Measurements from ENCODE around the gene AANAT.
A peak's percentile ranks its signal among the peaks of the same experiment; 100 is the strongest.
"Not testable (repeated sequence)": the region's sequence is repeated elsewhere in the genome, so short reads cannot be mapped to it uniquely, and the experiment has no call there.

The AANAT gene

DNA sequence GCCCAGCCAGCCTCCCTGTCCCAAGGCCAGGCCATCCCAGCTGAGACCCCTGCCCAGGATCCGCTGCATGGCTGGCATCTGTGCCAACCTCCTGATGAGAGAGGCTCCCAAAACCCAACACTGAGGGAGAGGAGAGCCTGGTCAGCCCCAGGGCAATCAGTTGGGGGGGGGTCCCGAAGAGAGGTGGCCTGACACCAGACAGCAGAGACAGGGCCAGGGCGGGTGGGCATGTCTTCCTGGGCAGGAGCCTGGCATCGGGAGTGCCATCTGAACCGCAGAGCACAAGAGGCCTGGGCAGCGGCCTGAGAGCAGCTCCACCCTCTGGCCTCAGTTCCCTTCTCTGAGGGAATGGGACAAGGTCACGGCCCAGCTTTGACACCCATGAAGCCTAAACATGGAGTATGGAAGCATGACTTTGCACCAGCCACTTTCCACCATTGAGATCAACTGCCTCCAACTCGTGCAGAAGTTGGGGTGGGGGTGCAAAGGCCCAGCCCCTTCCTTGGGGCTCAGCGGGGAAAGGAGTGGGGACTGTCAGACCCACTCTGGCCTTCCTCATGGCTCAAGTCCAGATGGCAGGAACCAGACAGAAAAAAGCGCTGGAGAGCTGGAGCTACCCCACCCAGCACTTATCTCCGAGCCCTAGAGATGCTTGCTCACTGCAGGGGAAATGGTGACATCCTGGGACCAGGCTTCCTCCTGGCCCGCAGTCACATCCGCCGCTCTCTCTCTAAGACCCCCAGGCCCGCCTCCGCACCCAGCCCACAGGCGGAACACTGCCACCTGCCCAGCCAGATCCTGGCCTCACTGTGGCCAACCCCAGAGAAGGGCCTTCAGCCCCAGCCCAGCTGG, 24.1 kb downstream of the AANAT start:
- no peak for DNase-seq

DNA sequence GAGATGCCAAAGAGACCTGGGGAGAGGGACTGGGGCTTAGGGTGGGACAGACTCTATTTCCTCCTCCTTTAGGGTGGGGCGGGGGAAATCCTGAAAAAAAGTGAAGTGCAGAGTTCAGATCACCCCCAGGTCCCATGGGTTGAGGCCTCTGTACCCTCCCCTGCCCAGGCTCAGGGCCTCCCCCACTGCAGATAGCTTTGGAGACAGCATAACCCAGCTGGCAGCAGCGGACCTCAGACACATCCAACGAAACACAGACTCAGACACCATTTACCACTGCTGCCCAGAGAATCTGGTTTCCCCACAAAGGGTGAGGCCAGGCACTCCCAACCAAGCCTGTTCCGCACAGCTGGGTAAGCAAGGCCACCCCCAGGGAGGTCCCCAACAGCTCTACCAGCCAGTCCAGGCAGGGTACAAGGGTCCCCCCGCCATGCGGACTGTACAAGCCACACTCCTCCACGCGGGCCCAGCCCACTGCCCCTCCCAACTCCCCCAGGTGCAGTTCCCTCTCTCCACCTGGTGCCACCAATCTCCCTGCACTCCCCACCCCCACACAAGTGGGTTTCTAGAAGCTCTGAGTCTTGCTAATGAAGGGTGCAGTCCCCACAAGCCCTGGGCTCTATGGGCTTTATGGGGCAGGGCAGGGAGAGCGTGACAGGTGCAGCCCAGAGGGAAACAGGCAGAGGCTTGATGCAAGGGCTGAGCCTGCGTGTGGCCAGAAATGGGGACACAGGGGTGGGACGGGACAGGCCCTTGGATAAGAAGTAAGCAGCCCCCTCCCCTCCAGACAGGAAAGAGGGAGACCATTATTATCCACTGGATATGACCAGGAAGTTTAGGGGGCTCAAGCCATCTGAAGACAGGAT, 25.0 kb downstream of the AANAT start:
- DNase-seq: no peak

DNA sequence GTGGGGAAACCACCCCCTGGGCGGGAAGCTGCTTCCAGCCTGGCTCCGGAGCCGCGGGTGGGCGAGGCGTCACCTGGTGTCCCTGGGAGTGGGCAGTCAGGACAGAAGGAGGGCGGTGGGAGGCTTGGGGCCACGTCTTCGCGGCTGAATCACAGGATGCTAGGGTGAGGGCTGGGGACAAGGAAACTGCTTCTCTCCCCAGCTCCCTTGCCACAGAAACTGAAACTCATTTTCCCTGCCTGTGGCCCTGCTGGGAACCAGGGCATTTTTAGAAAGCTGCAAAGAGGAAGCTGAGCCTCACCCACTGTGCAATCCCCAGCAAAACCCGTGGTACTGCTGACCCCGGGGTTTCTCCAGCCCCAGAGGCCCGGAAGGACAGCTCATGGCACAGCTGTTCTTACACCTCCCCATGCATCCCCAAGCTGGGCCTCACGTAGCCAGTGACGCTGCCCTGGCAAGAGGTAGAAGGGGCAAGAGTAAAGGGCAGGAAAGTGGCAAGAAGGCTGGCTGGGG, 25.6 kb downstream of the AANAT start:
- no peak for DNase-seq

DNA sequence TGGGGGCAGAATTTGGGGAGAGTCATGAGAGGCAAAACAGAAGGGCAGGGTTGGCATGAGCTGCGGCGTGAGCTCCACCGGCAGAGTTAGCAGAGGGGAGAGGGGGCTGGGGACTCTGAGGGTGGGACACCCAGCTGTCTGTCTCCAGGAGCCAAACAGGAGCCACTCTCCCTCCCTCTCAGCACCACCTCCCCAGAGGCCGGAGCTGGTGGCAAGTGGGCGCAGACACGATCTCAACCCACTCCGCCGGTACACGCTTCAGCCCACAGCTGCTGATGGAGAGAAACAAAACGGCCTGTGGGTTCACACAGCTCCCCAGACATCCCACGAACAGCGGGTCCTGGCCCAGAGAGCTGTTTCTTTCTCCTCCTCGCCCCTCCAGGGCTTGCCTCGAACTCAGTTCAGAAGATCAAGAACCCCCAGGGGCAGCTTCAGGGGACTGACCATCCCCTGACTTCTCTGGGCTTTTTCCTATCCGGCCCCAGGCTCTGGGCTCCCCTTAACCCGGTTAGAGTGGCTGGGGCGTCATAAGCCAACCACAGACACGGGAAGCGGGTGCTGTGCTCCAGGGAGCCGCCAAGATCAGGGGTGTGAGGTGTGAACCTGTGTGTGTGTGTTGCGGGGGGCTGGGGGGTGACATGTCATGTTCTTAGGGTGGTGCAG, 26.2 kb downstream of the AANAT start:
- no peak for DNase-seq

DNA sequence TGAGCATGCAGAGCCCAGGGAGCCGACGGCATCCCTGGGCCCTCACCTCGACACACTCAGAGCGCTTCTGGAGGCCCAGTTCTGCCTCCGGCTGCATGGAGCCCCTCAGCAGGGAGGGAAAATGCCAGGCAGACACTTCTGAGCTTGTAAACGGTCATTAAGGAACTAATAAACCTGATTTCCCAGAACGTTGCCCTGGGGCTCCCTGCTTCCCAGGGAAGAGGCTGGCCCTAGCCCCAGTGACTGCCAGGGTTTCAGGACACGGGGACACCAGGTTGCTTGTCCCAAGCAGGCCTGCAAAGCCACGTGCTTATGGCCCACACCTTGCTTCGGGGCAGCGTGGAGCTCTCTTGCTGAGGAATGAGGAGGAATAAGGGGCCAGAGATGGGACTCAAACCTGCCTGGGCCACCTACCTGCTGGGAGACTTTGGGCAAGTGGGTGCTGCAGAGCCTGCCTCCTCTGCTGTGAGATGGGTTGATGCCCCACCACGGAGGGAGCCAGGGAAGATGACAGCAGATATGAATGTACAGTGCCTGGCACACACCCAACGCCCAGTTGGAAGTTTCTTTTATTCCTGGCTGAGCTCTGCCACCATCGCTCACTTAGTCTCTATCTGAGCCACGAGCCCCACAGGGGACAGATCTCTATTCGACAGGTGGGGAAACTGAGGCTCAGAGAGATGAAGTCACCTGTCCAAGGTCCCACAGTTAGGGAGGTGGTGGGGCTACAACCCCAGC, 28.4 kb downstream of the AANAT start:
- no peak for DNase-seq

DNA sequence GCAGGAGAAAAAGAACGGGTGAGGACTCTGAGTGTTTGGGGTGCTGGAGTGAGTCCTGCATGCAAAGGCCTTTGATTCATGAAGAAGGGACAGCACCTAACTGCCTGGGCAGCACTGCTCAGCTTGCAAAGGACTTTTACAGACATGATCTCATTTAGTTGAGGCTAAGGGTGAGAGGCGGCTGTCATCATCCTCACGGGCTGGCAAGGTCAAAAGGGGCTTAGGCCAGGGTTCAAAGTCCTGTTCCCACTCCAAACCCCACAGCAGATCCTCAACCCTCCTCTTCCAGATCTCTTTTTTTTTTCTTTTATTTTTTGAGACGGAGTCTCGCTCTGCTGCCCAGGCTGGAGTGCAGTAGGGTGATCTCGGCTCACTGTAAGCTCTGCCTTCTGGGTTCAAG, 29.1 kb downstream of the AANAT start:
- no peak for DNase-seq

DNA sequence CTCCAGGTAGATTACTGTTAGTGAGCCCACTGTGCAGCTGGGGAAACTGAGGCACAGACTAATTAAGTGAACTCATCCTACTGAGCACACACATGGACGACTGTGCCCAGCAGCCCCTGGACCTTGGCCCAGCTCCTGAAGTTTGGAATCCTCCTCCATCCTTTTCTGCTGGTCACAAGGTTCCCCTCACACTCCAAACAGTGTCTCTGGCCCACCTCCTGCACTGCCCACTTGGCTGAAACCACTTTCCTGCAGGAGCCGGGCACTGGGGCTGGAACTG, 30.2 kb downstream of the AANAT start:
- no peak for DNase-seq

DNA sequence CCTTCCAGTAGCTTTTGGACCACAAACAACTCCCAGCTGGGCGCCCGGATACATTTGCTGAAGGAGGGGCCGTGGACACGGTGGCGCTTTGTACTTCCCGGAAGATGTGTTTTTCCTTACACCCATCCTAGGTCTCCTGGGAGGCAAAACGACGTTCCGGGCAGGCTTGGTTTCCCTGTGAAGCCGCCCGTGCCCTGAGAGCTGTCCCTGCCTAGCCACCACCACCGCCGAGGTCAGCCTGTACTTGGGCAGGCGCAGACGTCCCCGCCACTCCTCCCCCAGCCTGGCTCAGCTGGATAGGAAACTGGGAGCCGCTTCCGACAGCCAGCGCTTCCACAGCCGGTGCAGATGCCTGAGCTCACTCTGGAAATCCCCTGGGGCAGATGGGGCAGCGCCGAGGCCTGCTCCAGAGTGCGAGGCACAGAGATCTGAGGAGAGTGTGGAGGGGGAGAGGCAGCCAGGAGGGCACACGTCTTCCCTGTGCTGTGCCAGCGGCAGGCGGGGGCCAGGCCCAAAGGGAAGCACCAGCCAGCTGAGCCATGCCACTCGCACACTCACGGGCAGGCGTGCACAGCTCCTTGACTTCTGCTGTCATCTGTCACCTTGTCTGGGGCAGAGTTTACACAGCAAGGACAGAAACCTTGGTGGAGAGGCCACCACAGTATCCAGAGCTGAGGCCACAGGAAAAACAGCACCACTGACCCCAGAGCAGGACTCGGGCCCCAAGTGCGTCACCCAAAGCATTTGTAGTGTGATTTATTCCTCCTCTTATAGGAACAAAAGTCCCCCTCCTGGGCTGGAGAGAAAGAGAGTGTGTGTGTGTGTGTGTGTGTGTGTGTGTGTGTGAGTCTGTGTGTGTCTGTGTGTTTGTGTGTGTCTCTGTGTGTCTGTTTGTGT, 30.8 kb downstream of the AANAT start:
- DNase-seq: peak; percentile 52

DNA sequence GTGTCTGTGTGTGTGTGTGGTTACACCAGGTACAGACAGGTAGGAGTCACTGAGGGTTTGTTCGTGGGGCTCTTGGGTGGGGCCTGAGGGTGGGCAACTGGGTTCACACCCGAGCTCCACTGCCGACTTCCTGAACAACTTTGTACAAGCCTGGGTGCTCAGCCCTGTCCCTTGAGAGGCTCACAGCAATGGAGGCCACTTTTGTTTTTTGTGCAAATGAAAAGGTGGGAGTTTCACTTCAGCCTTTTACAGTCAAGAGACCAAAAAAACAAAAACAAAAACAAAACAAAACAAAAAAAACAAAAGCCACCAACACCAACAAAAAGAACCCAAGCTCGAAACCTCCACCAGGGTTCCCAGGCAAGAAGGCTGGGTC, 31.5 kb downstream of the AANAT start:
- DNase-seq: no peak

DNA sequence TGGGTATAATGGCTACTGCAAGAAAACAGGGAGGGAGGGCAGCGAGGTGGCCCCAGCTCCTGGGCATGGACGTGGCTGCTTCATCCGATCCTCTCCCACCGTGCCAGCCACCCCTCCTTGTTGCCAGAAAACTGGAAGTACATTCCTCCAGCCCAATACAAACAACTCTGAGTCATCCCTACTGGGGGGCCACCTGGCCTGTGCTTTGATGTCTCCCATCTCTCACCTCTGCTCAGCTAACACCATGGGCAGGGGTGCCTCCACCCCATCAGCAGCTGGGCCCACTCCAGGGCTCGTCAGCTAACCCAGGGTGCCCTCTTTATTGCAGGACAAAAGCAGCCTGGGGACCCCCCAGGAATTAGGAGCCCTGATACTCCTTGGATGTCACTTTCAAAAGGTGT, 31.9 kb downstream of the AANAT start:
- DNase-seq: no peak

DNA sequence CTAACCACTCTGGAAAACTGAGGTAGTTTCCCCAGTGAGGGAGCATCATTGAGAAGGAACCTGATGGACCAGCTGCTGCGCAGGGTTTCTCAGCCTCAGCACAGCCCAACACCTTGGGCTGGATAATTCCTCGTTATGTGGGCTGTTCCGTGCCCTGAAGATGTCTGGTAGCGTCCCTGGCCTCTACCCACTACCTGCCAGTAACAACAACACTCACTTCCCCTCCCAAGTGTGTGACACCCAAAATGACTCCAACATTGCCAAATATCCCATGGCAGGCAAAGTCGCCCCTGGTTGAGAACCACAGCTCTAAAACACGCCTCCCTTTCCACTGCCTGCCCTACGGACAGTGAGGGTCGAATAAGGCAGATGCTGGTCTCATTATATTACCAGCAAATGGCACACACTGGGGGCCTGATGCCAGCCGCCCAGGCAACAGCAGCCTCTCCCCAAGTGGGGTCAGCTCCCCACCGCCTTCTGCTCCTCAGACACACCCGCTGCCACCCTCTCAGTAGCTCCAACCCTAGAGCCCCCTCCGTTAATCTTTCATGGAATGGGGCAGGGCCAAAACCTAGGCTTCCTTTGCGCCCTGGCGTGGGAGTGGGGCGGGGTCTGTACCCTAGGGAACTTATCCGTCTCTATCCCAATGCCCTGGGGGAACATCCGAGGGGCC, 32.8 kb downstream of the AANAT start:
- no peak for DNase-seq

DNA sequence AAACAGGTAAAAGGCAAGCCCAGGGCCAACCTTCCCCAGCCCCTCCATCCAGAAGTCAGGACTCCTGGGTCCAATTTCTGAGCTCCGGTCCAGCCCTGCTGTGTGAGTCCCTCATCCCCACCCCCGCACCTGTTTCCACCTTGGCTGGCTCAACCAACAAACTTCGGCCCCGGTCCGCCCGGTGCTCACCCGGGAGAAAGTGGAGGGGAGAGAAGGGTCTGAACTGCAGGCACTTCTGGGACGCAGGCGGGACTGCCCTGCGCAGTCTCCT, 33.3 kb downstream of the AANAT start:
- no peak for DNase-seq

DNA sequence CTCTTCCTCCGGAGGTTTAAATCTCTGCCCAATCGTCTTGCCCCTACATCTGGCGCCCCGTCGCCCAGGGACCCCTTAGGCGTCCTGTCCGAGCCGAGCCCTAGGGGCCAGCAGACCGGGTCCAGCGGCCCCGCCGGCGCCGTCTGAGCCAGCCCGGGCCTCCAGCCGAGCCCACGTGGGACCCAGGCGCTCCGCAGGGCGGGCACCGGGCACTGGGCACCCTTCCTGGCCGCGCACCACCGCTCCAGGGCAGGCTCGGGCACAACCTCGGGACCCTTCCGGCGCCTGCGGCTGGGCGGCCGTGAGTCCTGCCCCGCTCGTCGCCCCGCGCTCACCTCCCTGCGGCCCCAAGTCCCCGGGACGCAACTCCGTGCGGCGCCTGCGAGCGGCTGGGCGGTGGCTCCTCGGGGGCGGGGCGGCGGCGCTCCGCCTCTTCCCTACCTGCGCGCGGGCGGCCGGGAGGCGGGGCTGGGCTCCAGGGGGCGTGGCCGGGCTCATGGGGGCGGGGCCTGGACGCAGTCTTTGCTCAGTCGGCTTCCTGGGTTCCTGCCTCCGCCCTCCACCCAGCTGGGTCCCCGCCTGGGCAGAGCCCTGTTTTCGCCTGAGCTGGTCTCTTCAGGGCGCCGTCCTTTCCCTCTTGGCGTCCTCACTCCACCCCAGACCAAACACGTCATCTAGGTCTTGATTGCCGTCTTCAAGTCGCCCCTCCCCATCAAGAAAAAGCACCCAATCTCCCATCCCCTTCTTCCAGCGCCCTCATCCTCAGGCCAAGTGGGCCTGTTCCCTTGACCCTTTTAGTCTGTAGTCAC, 33.8 kb downstream of the AANAT start, which contains the start of gene RHBDF2:
Gene RHBDF2, minus strand, starts transcription at position 406 of the 809 bp plus-strand sequence. CDS start 19,899 bp downstream, outside the sequence.
- DNase-seq: peak; percentile 90

DNA sequence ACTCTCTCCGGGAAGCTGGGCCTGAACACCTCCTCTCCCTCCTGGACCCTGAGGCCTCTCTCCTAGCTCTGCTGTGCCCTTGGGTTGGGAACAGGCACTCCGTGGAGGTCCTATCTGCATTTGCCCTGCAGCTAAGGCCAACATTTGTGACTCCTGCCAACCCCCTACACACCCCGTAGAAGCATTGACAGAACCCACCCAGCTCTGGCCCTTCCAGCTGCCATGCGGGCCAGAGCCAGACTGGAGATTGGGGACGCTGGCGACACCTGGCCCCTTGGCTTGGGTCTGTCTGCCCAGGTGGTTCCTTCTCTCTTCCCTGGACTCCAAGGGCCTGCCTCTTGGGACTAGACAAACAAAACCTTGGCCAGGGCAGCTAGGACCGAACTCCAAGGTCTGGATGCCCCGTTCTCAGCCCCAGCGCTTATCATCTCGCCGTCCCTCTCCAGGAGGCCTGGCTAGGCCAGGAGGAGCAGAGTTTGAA, 34.5 kb downstream of the AANAT start:
- no peak for DNase-seq

DNA sequence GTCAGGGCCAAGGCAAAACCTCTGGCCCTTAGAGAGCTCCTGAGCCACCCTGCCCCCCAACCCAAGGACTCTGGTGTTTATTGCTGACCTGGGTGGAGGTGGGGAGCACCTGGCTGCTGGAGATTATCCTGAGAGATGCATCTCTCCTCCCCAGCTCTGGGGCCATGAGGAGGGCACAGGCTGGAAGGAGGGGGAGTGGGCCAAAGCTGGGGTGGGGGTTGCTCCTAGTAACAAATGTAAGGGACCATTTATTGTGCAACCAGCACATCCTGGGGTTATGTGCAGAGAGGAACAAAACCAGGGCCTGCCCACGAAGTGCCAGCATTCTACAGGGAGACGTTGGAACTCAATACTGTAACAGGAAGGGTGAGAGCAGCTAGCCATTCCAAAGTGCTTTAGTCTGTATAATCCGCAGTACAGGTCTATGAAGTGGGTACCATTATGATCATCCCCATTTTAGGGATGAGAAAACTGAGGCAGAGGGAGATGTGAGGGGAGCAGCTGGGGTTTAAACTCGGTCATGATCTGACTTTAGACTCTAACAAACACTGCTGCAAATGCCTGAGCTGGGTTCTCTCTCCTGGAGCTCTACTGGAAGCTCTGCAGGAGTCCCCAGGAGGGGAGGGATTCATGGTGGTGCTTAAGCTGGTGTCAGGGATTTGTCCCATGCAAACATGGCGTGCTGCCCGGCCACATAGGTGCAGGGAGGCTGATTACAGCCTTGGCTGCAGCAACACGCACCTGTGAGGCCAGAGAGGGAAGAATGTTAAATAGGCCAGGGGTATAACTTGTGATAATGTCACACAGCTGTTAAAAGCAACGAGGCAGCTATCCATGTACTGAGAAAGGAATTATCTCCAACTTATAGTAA, 35.2 kb downstream of the AANAT start:
- DNase-seq: no peak

DNA sequence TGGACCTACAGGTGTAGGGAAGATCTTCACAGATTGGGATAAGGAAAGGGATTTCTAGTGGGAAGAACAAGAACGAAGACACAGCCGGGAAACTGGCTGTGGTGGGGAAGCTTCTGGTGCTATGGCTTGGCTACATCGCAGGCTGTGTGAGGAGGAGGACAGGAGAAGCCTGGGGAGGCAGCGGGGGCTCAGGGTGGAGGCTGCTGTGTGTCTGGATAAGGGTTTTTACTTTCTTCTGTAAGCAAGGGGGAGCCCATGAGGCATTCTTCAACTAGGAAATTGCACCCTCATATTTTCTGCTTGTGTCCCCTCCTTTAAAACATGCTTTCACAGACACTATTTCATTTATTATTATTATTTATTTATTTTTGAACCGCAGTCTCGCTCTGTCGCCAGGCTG, 36.7 kb downstream of the AANAT start:
- DNase-seq: no peak

DNA sequence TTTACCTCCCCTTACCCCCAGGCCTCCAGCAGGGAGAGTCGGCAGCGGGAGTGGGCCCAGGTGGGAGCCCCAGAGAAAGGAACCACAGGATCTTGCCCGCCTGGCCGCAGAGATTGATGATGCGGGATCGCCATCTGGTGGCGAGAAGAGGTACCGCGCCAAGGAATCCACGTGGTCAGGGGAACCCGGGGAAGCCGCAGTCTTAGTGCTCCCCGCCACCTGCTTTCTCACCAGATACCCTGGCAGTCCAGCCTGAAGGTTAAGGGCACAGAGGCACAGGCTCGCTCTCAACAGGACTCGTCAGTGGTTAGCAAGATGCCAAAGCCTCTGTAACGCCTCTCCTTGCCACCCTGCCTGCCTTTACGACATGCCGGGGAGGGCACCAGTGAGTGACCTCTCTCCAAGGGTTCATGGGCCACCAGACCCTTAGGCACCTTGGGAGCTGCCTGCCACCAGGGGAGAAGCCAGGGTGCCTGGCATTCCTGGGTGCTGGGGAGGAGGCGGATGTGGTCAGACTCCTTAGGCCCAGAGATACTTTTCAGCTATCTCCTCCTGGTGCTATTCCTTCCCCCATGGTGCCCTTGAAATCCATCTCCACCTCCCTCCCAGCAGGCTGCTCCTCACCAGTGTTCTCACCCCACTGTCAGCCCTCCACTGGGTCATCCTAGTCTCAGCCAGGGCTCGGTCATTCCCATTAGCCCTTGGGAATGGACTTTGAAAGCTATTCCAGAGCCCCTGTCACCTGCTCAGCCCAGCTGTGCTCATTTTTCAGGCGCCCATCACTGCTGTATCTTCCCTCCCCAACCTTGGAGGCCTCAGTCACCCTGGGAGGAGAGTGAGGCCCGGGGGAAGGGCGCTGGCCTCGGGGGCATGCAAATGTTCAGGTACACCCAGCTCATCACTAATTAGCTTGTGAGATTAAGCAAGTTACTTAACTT, 39.3 kb downstream of the AANAT start:
- peak; percentile 77 for DNase-seq

DNA sequence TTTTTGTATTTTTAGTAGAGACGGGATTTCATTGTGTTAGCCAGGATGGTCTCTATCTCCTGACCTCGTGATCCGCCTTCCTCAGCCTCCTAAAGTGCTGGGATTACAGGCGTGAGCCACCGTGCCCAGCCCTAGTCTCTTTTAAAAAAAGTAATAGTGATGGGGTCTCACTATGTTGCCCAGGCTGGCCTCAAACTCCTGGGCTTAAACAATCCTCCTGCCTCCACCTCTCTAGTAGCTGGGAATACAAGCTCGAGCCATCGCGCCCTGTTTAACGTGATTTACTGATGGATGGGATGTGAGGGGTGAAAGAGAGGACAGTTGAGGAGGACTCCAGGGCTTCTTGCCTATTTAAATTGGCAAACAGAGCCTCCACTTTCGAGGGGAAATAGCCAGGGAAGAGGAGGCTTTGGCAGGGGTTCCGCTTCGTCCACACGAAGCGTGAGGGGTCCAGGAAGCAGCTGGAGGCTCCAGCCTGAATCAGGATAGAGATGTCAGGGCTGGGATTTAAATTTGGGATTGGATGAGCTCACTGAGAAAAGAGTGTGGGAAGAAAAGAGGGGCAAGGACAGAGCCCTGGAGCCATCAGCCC, 41.2 kb downstream of the AANAT start:
- not testable (repeated sequence) for DNase-seq
